ENCODE measurements around the gene TLDC2. TPM values are rescaled to one million over a fixed set of nuclear protein-coding genes. Genes with fewer than 3 reads are reported as not detected.
"Not testable (repeated sequence)": the region's sequence is repeated elsewhere in the genome, so short reads cannot be mapped to it uniquely, and the experiment has no call there.

TLDC2 gene
- total RNA-seq, 1 donor from 2014 or later: not detected

DNA sequence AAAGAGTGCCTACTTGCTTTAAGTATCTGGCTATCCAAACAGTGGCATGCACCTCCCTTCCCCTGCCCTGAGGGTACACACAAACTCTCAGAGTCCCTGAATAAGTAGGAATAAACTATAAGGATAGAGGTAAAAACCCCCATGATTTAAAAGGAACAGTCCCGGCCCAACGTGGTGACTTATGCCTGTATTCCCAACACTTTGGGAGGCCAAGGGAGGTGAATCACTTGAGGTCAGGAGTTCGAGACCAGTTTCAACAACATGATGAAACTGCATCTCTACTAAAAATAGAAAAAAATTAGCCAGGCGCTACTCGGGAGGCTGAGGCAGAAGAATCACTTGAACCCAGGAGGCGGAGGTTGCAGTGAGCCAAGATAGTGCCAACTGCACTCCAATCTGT, 53.4 kb downstream of the TLDC2 start:
- TF ChIP-seq, protein P1, sequence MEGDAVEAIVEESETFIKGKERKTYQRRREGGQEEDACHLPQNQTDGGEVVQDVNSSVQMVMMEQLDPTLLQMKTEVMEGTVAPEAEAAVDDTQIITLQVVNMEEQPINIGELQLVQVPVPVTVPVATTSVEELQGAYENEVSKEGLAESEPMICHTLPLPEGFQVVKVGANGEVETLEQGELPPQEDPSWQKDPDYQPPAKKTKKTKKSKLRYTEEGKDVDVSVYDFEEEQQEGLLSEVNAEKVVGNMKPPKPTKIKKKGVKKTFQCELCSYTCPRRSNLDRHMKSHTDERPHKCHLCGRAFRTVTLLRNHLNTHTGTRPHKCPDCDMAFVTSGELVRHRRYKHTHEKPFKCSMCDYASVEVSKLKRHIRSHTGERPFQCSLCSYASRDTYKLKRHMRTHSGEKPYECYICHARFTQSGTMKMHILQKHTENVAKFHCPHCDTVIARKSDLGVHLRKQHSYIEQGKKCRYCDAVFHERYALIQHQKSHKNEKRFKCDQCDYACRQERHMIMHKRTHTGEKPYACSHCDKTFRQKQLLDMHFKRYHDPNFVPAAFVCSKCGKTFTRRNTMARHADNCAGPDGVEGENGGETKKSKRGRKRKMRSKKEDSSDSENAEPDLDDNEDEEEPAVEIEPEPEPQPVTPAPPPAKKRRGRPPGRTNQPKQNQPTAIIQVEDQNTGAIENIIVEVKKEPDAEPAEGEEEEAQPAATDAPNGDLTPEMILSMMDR (IDR thresholded peaks at IDR 0.05; ENCODE audit: insufficient read depth, low read depth, low read length): no peak
- TF ChIP-seq EZH2 (IDR thresholded peaks at IDR 0.05; ENCODE audit: insufficient read depth, low read length): no peak
- H3K4me3 Mint-ChIP-seq (ENCODE audit: unreplicated experiment): no peak overlapping the region
- H3K27me3 Mint-ChIP-seq (ENCODE audit: low read depth, unreplicated experiment): no peaks in the 10 kb centered on the region
- FAIRE-seq: no peak
- no peak for DNase-seq (ENCODE audit: low read depth)
- H3K4me3 ChIP-seq (ENCODE audit: insufficient read depth, low read depth, low read length): no peak overlapping the region
- no peaks in the 10 kb centered on the region for H3K4me1 Mint-ChIP-seq (ENCODE audit: low read depth, unreplicated experiment)
- H2AFZ ChIP-seq (ENCODE audit: low read depth, low read length): no peak overlapping the region
- H3K4me1 ChIP-seq (ENCODE audit: insufficient read depth, low read length): no peaks in the 10 kb centered on the region
- no peak overlapping the region for H3K4me2 ChIP-seq (ENCODE audit: low read length)
- no peaks in the 10 kb centered on the region for H3K9me3 Mint-ChIP-seq (ENCODE audit: unreplicated experiment)
- no peak overlapping the region for H3K9ac ChIP-seq (ENCODE audit: low read length)
- H3K27ac ChIP-seq (ENCODE audit: low read depth, low read length): no peak overlapping the region
- H3K27me3 ChIP-seq (ENCODE audit: insufficient read depth, low read length): no peaks in the 10 kb centered on the region
- no peaks in the 10 kb centered on the region for H3K79me2 ChIP-seq (ENCODE audit: insufficient read depth, low read length)
- no peaks in the 10 kb centered on the region for H4K20me1 ChIP-seq (ENCODE audit: insufficient read depth, low read length)
- H3K9me3 ChIP-seq (ENCODE audit: insufficient read depth, low read depth, low read length): no peaks in the 10 kb centered on the region
- H3K36me3 ChIP-seq (ENCODE audit: insufficient read depth, low read length): no peaks in the 10 kb centered on the region
- no peak overlapping the region for H3K27ac Mint-ChIP-seq (ENCODE audit: unreplicated experiment)
- H3K36me3 Mint-ChIP-seq (ENCODE audit: low read depth, unreplicated experiment): peaks cover 11% of the 10 kb centered on the region

DNA sequence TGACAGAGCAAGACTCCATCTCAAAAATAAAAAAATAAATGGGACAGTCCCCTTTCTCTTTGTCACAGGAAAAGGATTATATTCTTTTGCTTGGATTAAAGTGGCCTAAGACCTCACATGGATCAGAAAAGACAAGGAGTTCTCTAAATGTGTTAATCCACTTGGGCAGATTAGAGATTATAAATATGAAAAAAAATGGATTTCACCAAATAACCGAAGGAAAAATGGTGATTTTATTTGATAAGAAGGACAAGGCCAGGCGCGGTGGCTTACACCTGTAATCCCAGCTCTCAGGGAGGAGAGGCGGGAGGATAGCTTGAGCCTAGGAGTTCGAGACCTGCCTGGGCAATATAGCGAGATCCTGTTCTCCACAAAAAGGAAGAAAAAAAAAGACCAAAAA, 53.8 kb downstream of the TLDC2 start:
- Mint-ChIP-seq H3K27me3 (ENCODE audit: low read depth, unreplicated experiment) (no peaks in the 10 kb centered on the region), H3K4me3 (ENCODE audit: unreplicated experiment) (no peak overlapping the region), H3K27ac (ENCODE audit: unreplicated experiment) (no peak overlapping the region), H3K9me3 (ENCODE audit: unreplicated experiment) (no peaks in the 10 kb centered on the region), H3K36me3 (ENCODE audit: low read depth, unreplicated experiment) (peaks cover 11% of the 10 kb centered on the region), H3K4me1 (ENCODE audit: low read depth, unreplicated experiment) (no peaks in the 10 kb centered on the region)
- no peaks in the 10 kb centered on the region for H3K9me3 ChIP-seq (ENCODE audit: insufficient read depth, low read depth, low read length)
- H3K27me3 ChIP-seq (ENCODE audit: insufficient read depth, low read length): no peaks in the 10 kb centered on the region
- no peak overlapping the region for H3K4me3 ChIP-seq (ENCODE audit: insufficient read depth, low read depth, low read length)
- H2AFZ ChIP-seq (ENCODE audit: low read depth, low read length): no peak overlapping the region
- FAIRE-seq (no peak), DNase-seq (ENCODE audit: low read depth) (no peak)
- no peak overlapping the region for H3K4me2 ChIP-seq (ENCODE audit: low read length)
- no peaks in the 10 kb centered on the region for H3K36me3 ChIP-seq (ENCODE audit: insufficient read depth, low read length)
- TF ChIP-seq, protein P1 (IDR thresholded peaks at IDR 0.05; ENCODE audit: insufficient read depth, low read depth, low read length): no peak
- TF ChIP-seq EZH2 (IDR thresholded peaks at IDR 0.05; ENCODE audit: insufficient read depth, low read length): no peak
- H3K9ac ChIP-seq (ENCODE audit: low read length): no peak overlapping the region
- H4K20me1 ChIP-seq (ENCODE audit: insufficient read depth, low read length): no peaks in the 10 kb centered on the region
- no peaks in the 10 kb centered on the region for H3K4me1 ChIP-seq (ENCODE audit: insufficient read depth, low read length)
- H3K27ac ChIP-seq (ENCODE audit: low read depth, low read length): no peak overlapping the region
- no peaks in the 10 kb centered on the region for H3K79me2 ChIP-seq (ENCODE audit: insufficient read depth, low read length)

DNA sequence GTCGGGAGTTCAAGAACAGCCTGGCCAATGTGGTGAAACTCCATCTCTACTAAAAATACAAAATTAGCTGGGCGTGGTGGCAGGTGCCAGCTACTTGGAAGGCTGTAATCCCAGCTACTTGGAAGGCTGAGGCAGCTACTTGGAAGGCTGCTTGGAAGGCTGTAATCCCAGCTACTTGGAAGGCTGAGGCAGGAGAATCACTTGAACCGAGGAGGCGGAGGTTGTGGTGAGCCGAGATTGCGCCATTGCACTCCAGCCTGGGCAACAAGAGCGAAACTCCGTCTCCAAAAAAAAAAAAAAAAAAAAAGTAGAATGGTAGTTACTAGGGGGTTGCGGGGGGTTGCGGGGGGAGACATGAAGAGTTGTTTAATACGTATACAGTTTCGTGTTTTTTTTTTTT, 56.1 kb downstream of the TLDC2 start:
- not testable (repeated sequence) for H3K4me1 ChIP-seq (ENCODE audit: insufficient read depth, low read length); H4K20me1 ChIP-seq (ENCODE audit: insufficient read depth, low read length); H3K79me2 ChIP-seq (ENCODE audit: insufficient read depth, low read length); H3K27me3 ChIP-seq (ENCODE audit: insufficient read depth, low read length); H3K9me3 ChIP-seq (ENCODE audit: insufficient read depth, low read depth, low read length); H3K27ac ChIP-seq (ENCODE audit: low read depth, low read length); H3K4me3 ChIP-seq (ENCODE audit: insufficient read depth, low read depth, low read length); H3K4me3 Mint-ChIP-seq (ENCODE audit: unreplicated experiment); H3K4me2 ChIP-seq (ENCODE audit: low read length); H3K9ac ChIP-seq (ENCODE audit: low read length); H3K27me3 Mint-ChIP-seq (ENCODE audit: low read depth, unreplicated experiment); H3K27ac Mint-ChIP-seq (ENCODE audit: unreplicated experiment); H3K9me3 Mint-ChIP-seq (ENCODE audit: unreplicated experiment); FAIRE-seq; H3K4me1 Mint-ChIP-seq (ENCODE audit: low read depth, unreplicated experiment); DNase-seq (ENCODE audit: low read depth); H3K36me3 ChIP-seq (ENCODE audit: insufficient read depth, low read length); H2AFZ ChIP-seq (ENCODE audit: low read depth, low read length)
- H3K36me3 Mint-ChIP-seq (ENCODE audit: low read depth, unreplicated experiment): peaks cover 17% of the 10 kb centered on the region

All from astrocyte (in vitro differentiated cells and primary cell).